Spinal cord (tissue), 10 donors: ENCODE data around the gene TP53I3. TPM values are rescaled to one million over a fixed set of nuclear protein-coding genes. Genes with fewer than 3 reads are reported as not detected.
A peak's percentile ranks its signal among the peaks of the same experiment; 100 is the strongest.
"Not testable (repeated sequence)": the region's sequence is repeated elsewhere in the genome, so short reads cannot be mapped to it uniquely, and the experiment has no call there.

Experiments used
- DNase-seq, 6 donors: peaks; one replicate each; pipeline versions ENCODE4 v3.0.0 to v3.0.0-alpha.2; 2013 to 2015; ENCODE audit warnings: low spot score in 6 of 6, low read depth in 4 of 6
- H3K27ac ChIP-seq: one replicate; pipeline ENCODE4 v1.5.1; 2013; ENCODE audit warnings: low read depth, low read length, control low read depth
- H3K27me3 ChIP-seq: one replicate; pipeline ENCODE4 v1.6.1; 2013; ENCODE audit warnings: low read length; ENCODE audit not compliant: control insufficient read depth, insufficient read depth
- H3K36me3 ChIP-seq: one replicate; pipeline ENCODE4 v1.6.1; 2013; ENCODE audit warnings: low read length; ENCODE audit not compliant: control insufficient read depth, insufficient read depth
- H3K4me1 ChIP-seq: one replicate; pipeline ENCODE4 v1.6.1; 2013; ENCODE audit warnings: low read length; ENCODE audit not compliant: control insufficient read depth, insufficient read depth
- H3K4me3 ChIP-seq: one replicate; pipeline ENCODE4 v1.5.1; 2013; ENCODE audit warnings: low read depth, low read length, control low read depth
- H3K9me3 ChIP-seq: one replicate; pipeline ENCODE4 v1.6.1; 2013; ENCODE audit warnings: low read length; ENCODE audit not compliant: control insufficient read depth, insufficient read depth
- WGBS: methylation state at CpG from one replicate; pipeline ENCODE4 v1.1.5; 2013; ENCODE audit warnings: missing lambda C conversion rate; ENCODE audit not compliant: insufficient coverage; 5-methylcytosine and 5-hydroxymethylcytosine counted together
- polyA plus RNA-seq, 2 donors: library from polyadenylated mRNA; unstranded; fragments of 120-200 nt; gene quantifications; one replicate each; pipeline ENCODE4 v1.2.1, GENCODE V29; 2013; ENCODE audit not compliant: insufficient read length in 2 of 2
- total RNA-seq, 2 donors: library from RNA; depleted of rRNA in 1 of 2; stranded (reverse); fragments of 120-200 nt in 1 of 2; fragments of >200 nt in 1 of 2; gene quantifications; one replicate each; pipeline versions ENCODE4 v1.2.3 to v1.2.4, GENCODE V29; 2013 to 2014
- donor health status: healthy.

The TP53I3 gene
- total and polyA plus RNA-seq, 4 donors, result 16.9 to 62.5 (median 30.0) TPM

DNA sequence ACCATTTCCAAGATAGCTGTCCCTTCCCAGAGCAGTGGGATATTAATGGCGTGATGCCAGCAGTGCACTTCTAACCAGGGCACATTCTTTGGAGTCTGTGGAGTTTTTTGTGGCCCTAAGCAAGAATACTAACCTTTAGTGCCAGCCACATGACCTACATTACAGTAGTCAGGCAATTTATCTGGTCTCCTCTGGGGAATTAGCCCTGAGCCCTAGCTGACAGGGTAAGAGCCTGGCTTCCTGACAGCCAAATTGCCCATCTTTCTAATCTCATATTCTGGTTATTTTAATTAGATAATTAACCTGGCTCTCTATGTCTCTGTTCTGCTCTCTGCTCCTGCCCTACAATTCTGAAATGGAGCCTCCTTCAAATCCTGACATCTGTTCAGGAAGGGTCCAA lies 33.3 kb upstream of the TP53I3 start:
- WGBS, result no CpG with 5 or more reads among the region's 1 CpG
- peaks cover 10% of the 10 kb centered on the region for H3K4me1 ChIP-seq
- no peak overlapping the region for H3K27ac ChIP-seq
- H3K36me3 ChIP-seq, result peaks cover 3% of the 10 kb centered on the region
- no peak overlapping the region for H3K4me3 ChIP-seq
- H3K27me3 ChIP-seq, result no peaks in the 10 kb centered on the region
- DNase-seq, result no peak
- H3K9me3 ChIP-seq, result no peaks in the 10 kb centered on the region

DNA sequence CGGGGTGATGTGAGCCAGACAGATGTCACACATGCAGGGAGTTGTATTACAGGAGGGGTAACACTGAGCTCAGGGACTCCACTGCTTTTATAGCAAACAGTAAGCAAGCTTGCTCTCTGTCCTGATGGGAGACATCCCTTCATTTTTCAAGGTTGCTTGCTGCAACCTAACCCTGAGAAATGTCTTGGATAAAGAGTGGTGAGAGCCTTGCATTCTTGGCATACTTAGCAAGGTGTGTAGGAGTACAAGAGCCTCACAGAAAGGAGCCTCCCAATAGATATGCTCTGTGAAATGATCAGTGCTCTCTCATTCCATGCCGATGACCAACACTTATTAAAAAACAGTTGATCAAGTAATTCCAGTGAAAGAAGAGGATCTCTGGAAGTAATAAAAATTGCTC lies 30.4 kb upstream of the TP53I3 start:
- Histone ChIP-seq H3K9me3 (no peaks in the 10 kb centered on the region), H3K27ac (no peak overlapping the region), H3K36me3 (peaks cover 3% of the 10 kb centered on the region), H3K27me3 (no peaks in the 10 kb centered on the region), H3K4me3 (no peak overlapping the region), H3K4me1 (no peaks in the 10 kb centered on the region)
- no peak for DNase-seq
- WGBS, result no CpG with 5 or more reads among the region's 2 CpGs

DNA sequence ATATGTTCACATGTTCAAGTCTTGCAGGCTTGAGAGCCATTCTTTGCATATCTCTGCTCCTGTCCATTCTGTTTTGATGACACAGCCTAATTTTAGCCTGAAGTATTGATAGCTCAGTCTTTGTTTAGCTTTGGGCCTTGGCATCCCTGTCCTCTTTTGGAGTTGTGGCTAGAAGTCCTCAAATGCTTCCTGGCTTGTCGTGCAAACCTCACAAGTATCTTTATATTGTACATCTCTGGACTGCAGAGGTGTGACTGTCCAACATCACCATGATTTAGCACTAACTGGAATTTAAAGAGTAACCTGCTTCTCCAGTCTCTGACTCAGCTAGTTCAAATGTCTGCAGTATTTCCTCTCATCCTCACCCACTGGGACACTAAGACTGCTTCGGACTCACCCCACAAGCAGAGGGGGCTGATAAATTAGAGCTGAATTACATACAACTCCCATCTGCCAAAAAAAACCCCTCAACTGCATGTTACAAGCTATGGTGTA lies 26.8 kb upstream of the TP53I3 start:
- Histone ChIP-seq H3K27ac (no peak overlapping the region), H3K27me3 (no peaks in the 10 kb centered on the region), H3K9me3 (peaks cover 2% of the 10 kb centered on the region), H3K36me3 (peaks cover 1% of the 10 kb centered on the region), H3K4me1 (no peaks in the 10 kb centered on the region), H3K4me3 (no peak overlapping the region)
- no CpG with 5 or more reads among the region's 2 CpGs for whole genome bisulfite sequencing
- DNase-seq, result peak in 1 of 6 donors; percentile 6

DNA sequence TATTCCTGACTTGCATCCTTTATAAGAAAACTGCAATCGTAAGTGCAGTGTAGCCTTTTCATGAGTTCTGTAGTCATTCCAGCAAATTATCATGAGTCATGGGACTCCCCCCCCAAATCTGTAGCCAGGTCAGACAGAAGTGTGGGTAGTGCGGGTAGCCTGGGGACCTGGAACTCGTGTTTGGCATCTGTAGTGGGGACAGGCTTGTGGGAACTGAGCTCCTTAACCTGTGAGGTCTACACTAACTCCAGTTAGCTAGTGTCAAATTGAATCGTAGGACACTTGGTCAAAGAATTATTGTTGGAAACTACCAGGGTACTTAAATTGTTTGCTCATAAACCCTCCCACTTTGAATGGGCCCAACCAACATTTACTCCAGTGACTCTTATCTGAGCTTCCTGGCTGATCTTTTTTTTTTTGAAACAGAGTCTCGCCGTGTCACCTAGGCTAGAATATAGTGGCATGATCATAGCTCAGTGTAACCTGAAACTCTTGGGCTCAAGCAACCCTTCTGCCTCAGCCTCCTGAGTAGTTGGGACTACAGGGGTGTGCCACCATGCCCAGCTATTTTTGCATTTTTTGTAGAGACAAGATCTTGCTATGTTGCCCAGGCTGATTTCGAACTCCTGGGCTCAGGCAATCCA lies 26.1 kb upstream of the TP53I3 start:
- Histone ChIP-seq H3K27ac (no peak overlapping the region), H3K4me3 (no peak overlapping the region), H3K36me3 (no peaks in the 10 kb centered on the region), H3K4me1 (no peaks in the 10 kb centered on the region), H3K9me3 (peaks cover 2% of the 10 kb centered on the region), H3K27me3 (no peaks in the 10 kb centered on the region)
- 90% methylated on average over 4 of the region's 7 CpGs for WGBS
- no peak for DNase-seq

DNA sequence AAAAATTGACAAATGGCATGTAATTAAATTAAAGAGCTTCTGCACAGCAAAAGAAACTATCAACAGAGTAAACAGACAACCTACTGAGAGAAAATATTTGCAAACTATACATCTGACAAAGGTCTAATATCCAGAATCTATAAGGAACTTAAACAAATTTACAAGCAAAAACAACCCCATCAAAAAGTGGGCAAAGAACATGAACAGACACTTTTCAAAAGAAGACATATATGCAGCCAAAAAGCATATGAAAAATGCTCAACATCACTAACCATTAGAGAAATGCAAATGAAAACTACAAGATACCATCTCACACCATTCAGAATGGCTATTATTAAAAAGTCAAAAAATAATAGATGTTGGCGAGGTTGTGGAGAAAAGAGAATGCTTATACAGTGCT lies 24.8 kb upstream of the TP53I3 start:
- not testable (repeated sequence) for H3K27me3 ChIP-seq, H3K27ac ChIP-seq, H3K9me3 ChIP-seq, H3K36me3 ChIP-seq, DNase-seq, H3K4me1 ChIP-seq, H3K4me3 ChIP-seq
- WGBS, result no CpG with 5 or more reads among the region's 1 CpG

DNA sequence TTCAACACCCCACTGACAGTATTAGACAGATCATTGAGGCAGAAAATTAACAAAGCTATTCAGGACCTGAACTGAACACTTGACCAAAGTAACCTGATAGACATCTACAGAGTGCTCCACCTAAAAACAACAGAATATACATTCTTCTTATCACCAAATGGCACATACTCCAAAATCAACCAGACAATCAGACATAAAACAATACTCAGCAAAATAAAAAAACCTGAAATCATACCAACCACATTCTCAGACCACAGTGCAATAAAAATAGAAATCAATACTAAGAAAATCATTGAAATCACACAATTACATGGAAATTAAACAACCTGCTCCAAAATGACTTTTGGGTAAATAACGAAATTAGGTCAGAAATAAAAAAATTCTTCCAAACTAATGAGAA lies 22.7 kb upstream of the TP53I3 start:
- Histone ChIP-seq H3K36me3 (peaks cover 12% of the 10 kb centered on the region), H3K9me3 (peaks cover 2% of the 10 kb centered on the region), H3K4me1 (no peaks in the 10 kb centered on the region), H3K27ac (no peak overlapping the region), H3K27me3 (no peaks in the 10 kb centered on the region), H3K4me3 (no peak overlapping the region)
- no peak for DNase-seq
- no CpG with 5 or more reads among the region's 1 CpG for WGBS

DNA sequence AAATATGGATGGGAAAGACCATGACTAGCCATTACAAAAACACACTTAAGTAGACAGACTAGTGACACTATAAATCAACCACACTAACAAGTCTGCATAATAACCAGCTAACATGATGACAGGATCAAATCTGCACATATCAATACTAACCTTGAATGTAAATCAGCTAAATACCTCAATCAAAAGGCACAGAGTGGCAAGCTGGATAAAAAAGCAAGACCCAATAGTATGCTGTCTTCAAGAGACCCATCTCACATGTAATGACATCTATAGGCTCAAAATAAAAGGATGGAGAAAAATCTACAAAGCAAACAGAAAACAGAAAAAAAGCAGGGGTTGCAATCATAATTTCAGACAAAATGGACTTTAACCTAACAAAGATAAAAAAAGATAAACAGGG lies 22.2 kb upstream of the TP53I3 start:
- Histone ChIP-seq H3K9me3 (peaks cover 2% of the 10 kb centered on the region), H3K36me3 (peaks cover 12% of the 10 kb centered on the region), H3K4me1 (no peaks in the 10 kb centered on the region), H3K4me3 (no peak overlapping the region), H3K27ac (no peak overlapping the region), H3K27me3 (no peaks in the 10 kb centered on the region)
- DNase-seq, result no peak

DNA sequence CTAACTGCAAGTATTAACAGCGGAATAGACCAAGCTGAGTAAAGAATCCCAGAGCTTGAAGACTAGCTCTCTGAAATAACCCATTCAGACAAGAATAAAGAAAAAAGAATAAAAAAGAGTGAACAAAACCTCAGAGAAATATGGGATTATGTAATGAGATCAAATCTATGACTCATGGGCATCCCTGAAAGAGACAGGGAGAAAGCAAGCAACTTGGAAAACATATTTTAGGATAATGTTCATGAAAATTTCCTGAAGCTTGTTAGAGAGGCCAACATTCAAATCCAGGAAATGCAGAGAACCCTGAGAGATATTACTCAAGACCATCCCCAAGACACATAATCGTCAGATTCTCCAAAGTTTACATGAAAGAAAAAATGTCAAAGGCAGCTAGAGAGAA lies 21.2 kb upstream of the TP53I3 start:
- peaks cover 2% of the 10 kb centered on the region for H3K9me3 ChIP-seq
- peaks cover 15% of the 10 kb centered on the region for H3K36me3 ChIP-seq
- H3K27me3 ChIP-seq, result no peaks in the 10 kb centered on the region
- no peak overlapping the region for H3K27ac ChIP-seq
- no peak for DNase-seq
- no peaks in the 10 kb centered on the region for H3K4me1 ChIP-seq
- WGBS, result 100% methylated on average over 1 of the region's 2 CpGs
- no peak overlapping the region for H3K4me3 ChIP-seq

DNA sequence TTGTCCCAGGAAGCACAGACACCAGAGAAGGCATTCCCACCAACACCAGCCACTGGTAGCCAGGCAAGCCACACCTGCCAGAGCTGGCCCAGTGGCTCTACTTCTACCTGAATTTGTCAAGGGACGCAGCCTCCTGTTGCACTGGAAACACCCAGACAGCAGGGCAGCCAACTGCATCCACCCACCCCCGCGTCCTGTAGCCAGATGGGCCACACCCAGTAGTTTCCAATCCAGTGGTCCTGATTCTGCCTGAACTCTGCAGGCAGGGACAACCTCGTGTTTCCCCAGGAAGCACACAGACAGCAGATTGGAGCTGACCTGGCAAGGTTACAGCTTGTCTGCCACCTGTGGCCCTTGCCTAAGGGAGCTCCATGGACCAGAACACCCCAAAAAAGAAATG lies 20.3 kb upstream of the TP53I3 start:
- no peak for DNase-seq
- Histone ChIP-seq H3K4me3 (no peak overlapping the region), H3K27ac (no peak overlapping the region), H3K4me1 (no peaks in the 10 kb centered on the region), H3K36me3 (peaks cover 15% of the 10 kb centered on the region), H3K9me3 (peaks cover 2% of the 10 kb centered on the region), H3K27me3 (no peaks in the 10 kb centered on the region)
- 93% methylated on average over 4 of the region's 4 CpGs for WGBS

DNA sequence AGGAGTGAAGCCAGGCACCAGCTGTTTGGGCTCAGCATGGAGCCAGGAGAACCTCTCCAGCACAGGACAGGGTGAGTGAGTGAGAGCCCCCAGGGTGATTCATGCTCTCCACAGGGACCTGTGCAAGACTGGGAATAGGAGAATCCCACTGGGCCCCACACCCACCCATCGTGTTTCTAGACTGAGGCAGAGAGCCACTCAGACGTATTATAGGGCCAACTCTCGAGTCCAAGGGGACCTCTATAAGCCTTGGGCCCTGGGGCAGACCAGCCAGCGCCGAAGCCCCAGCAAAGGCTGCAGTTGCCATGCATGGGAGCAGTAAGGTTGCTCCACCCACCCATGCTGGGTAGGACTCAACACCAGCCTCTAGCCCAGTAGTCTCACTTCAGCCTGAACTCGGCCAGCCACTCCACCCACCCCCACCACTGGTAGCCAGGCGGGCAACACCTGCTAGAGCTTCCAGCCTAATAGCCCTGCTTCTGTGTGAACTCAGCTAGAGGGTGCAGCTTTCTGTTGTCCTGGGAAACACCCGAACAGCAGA lies 19.5 kb upstream of the TP53I3 start:
- no peak overlapping the region for H3K4me3 ChIP-seq
- H3K9me3 ChIP-seq, result peaks cover 2% of the 10 kb centered on the region

More for the DNA sequence above, 19.5 kb upstream of the TP53I3 start:
- H3K36me3 ChIP-seq, result peaks cover 15% of the 10 kb centered on the region
- no peaks in the 10 kb centered on the region for H3K4me1 ChIP-seq
- WGBS, result 96% methylated on average over 8 of the region's 8 CpGs
- no peaks in the 10 kb centered on the region for H3K27me3 ChIP-seq
- no peak overlapping the region for H3K27ac ChIP-seq
- no peak for DNase-seq
